Activated T-cell treated with anti-CD3 and anti-CD28 coated beads, Interleukin-2, amount 50 U/mL, for 72 hours (primary cell): ENCODE measurements around the gene LITAFD. TPM values are rescaled to one million over a fixed set of nuclear protein-coding genes. Genes with fewer than 3 reads are reported as not detected.
"Not testable (repeated sequence)": the region's sequence is repeated elsewhere in the genome, so short reads cannot be mapped to it uniquely, and the experiment has no call there.

Source experiments
- ATAC-seq, 2 donors: fragments of 150-1000 bp; cut with Tn5 transposase; replicated peaks in 1 of 2; 2 replicates each; pipeline ENCODE4 v1.10.0; 2021; ENCODE audit warnings: moderate library complexity in 2 of 2, mild to moderate bottlenecking in 1 of 2
- DNase-seq, 2 donors: peaks; one replicate each; pipeline ENCODE4 v3.0.0; 2021 to 2022; ENCODE audit warnings: mixed read lengths in 1 of 2
- H3K27ac Mint-ChIP-seq: one replicate; pipeline ENCODE4 v1.8.0; 2022; ENCODE audit warnings: mild to moderate bottlenecking, moderate library complexity, mixed read lengths
- H3K27me3 Mint-ChIP-seq: one replicate; pipeline ENCODE4 v1.8.0; 2022; ENCODE audit warnings: low read depth, mixed read lengths
- H3K36me3 Mint-ChIP-seq, 2 donors: one replicate each; pipeline ENCODE4 v1.8.0; 2022; ENCODE audit warnings: mixed read lengths in 2 of 2, mild to moderate bottlenecking in 1 of 2; ENCODE audit not compliant: insufficient read depth in 2 of 2
- H3K4me1 Mint-ChIP-seq: one replicate; pipeline ENCODE4 v1.8.0; 2022; ENCODE audit warnings: low read depth, mixed read lengths
- H3K4me3 Mint-ChIP-seq, 2 donors: one replicate each; pipeline ENCODE4 v1.8.0; 2022; ENCODE audit warnings: mild to moderate bottlenecking in 2 of 2, mixed read lengths in 2 of 2, moderate library complexity in 2 of 2
- H3K9me3 Mint-ChIP-seq, 2 donors: one replicate each; pipeline ENCODE4 v1.8.0; 2022; ENCODE audit warnings: mixed read lengths in 2 of 2
- total RNA-seq, 2 donors: library from RNA; stranded (reverse); gene quantifications; one replicate each; pipeline ENCODE4 v1.2.3, GENCODE V29; 2022

LITAFD gene
- total RNA-seq, 2 donors from 2014 or later, result not detected

GRCh38 chr16:8917336-8917735 is 35.2 kb downstream of the LITAFD start:
- H3K27me3 Mint-ChIP-seq, H3K4me3 Mint-ChIP-seq, H3K9me3 Mint-ChIP-seq, ATAC-seq, DNase-seq: not testable (repeated sequence)
- Mint-ChIP-seq H3K4me1 (peaks cover 48% of the 10 kb centered on the region), H3K36me3 (peaks cover 13 to 34% of the 10 kb centered on the region in 2 donors), H3K27ac (peak overlapping the region; percentile 15)

DNA sequence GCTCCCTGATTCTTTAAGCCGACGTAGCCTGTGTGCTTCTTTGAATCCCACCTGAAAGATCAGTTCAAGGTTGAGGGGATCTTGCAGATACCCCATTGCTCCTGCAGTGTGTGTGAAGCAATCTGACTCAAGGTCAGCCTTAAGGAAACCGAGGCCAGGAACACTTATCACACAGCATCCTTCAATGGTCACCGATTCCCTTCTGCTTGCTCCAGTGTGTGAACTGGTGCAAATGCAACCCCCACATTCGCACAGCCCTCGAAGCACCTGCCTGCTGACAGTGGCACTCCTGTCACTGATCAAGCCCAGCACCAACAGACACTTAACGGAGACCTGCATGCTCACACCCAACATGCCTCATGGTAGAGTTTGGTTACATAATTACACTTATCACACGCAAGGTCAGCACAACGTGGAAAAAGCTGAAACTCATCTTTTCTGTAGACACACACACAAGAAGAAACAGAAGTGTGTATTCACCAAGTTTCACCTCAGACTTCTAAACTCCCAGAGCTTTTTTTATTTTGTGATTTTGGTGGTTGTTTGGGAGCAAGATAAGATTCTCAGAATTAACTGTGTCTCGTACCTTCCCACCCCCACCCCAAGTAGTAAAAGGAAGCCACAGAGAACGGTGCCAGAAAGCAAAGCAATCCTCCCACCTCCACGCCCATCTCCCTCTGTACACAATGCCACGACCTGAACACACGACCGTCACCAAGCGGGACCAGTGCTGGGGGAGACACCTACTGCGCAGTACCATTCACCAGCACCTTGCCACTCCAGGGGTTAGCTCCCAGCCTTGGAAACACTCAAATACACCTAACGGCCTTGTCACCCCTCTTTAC is 37.2 kb downstream of the LITAFD start:
- Mint-ChIP-seq H3K27me3 (no peaks in the 10 kb centered on the region), H3K4me1 (peaks cover 55% of the 10 kb centered on the region), H3K27ac (peak overlapping the region; percentile 92), H3K4me3 (peak overlapping the region; percentile 51 to 59), H3K36me3 (peaks cover 12 to 26% of the 10 kb centered on the region in 2 donors), H3K9me3 (no peaks in the 10 kb centered on the region)
- ATAC-seq (no peak), DNase-seq (no peak)

DNA sequence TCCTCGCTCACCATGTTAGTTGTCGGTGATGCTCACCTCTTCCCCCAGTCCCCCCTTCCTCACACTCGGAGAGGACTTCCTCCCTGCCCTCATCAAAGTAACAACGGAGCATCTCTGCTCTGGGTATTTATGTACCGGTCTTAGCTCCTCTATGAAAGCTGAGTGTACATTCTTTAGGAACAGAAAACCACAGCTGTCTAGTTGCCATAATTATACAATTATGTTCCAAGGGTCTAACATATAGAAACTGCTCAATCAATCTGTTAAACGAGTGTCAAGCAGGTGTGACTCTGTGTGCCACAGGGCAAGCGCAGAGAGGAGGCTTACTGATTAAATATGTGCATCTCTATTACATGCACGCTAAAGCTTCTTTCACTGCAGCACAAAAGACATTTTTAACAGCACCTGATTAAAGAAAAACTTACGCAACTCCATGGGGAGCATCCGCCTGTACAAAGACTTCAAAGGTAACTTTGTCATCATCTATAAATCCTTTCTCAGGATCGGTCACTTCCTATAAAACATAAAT is 37.8 kb downstream of the LITAFD start:
- no peak for ATAC-seq
- Mint-ChIP-seq H3K4me3 (peak overlapping the region; percentile 51 to 59), H3K4me1 (peaks cover 62% of the 10 kb centered on the region)

DNA sequence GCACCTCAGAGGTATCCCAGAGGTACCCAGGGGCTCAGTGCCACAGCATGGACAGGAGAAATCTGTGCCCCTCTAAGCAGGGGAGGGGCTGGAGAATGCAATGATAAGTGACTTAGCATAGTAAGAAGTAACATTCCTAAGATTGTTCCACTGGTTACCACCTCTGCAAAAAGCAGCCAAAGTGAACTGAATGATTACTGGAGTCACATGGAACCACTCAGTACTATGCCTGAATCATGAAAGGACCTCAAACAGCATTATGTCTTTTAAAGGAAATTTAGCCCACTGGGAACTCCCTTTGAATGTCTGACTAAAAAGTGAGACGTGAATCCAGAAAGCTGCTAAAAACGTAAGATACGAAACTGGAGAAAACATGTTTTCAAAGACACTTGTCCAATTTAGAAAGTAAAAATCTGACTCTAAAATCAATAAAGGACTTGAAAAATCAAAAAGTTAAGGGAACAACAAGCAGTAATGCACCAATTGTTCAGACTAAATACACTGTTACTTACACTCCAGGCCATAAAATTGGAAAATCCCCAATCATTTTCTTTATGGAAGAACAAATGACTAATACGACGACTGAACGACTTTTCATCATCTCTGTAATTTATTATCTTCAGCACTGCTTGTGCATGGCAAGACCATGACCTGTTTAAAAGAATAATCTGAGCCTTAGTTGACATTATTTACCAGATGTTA is 38.6 kb downstream of the LITAFD start:
- H3K4me1 Mint-ChIP-seq, result peaks cover 63% of the 10 kb centered on the region
- H3K27ac Mint-ChIP-seq, result peak overlapping the region; percentile 92
- no peaks in the 10 kb centered on the region for H3K9me3 Mint-ChIP-seq
- peak overlapping the region; percentile 51 to 59 for H3K4me3 Mint-ChIP-seq
- H3K36me3 Mint-ChIP-seq, result peaks cover 12 to 24% of the 10 kb centered on the region in 2 donors
- DNase-seq, result no peak
- ATAC-seq, result peak; percentile 56 to 69
- no peaks in the 10 kb centered on the region for H3K27me3 Mint-ChIP-seq

More for the DNA sequence above, 37.8 kb downstream of the LITAFD start:
- peaks cover 12 to 24% of the 10 kb centered on the region in 2 donors for H3K36me3 Mint-ChIP-seq
- H3K9me3 Mint-ChIP-seq, result no peaks in the 10 kb centered on the region
- no peak for DNase-seq
- H3K27ac Mint-ChIP-seq, result peak overlapping the region; percentile 92
- H3K27me3 Mint-ChIP-seq, result no peaks in the 10 kb centered on the region

DNA sequence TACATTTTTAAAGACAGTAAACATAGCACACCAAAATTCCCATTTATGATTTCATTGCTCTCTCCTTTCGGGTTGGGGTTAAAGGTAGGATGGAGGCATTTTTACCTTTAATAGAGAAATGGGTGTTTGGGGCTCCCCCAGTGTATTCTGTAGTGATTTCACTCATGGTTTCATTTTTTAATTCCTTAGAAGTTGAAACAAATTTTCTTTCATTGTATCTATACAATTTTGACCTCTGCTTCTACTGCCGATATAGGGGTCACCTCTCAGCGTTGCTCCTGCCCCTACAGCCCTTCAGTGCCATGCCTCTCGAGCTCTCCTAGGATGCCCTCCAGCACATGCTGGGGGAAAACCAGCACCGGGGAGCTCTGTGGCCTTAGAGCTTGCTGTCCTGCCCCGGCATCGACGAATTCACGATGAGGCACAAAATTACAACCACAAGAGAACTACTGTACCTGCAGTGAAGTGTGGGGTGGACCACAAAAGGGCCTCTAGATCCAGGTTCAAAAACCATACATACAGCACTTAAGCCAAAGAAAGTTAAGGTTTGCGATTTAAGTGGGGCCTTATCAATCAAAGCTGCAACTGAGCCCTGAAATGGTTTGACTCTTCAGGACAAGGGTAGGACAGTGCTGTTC is 39.3 kb downstream of the LITAFD start:
- Mint-ChIP-seq H3K36me3 (peaks cover 13 to 25% of the 10 kb centered on the region in 2 donors), H3K4me1 (peaks cover 64% of the 10 kb centered on the region), H3K27me3 (no peaks in the 10 kb centered on the region), H3K4me3 (peak overlapping the region; percentile 51 to 59), H3K9me3 (no peaks in the 10 kb centered on the region), H3K27ac (peak overlapping the region; percentile 92)
- peak in 1 of 2 donors; percentile 13 for DNase-seq
- peak; percentile 42 to 47 for ATAC-seq

DNA sequence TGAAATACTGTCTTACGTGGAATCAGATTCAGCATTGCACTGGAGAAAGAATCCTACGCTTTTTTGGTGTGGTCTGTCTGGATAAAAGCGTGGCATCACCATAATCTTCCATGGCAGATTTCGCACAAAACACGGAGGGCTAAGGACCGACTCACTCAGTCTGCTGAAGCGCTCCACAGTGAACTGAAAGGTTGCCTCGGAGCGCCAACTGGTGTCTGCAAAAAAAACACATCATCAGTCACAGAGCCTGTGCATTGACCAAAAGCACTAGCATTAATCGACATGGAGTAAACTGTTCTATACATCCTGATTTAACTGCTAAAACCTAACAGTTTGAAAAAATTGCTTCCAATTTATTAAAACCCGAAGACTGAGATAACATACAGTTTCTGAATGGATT is 41.0 kb downstream of the LITAFD start:
- ATAC-seq, result no peak
- H3K4me1 Mint-ChIP-seq, result peaks cover 78% of the 10 kb centered on the region
- no peaks in the 10 kb centered on the region for H3K9me3 Mint-ChIP-seq
- H3K36me3 Mint-ChIP-seq, result peaks cover 14 to 24% of the 10 kb centered on the region in 2 donors
- no peaks in the 10 kb centered on the region for H3K27me3 Mint-ChIP-seq
- H3K27ac Mint-ChIP-seq, result no peak overlapping the region
- DNase-seq, result no peak
- no peak overlapping the region for H3K4me3 Mint-ChIP-seq

DNA sequence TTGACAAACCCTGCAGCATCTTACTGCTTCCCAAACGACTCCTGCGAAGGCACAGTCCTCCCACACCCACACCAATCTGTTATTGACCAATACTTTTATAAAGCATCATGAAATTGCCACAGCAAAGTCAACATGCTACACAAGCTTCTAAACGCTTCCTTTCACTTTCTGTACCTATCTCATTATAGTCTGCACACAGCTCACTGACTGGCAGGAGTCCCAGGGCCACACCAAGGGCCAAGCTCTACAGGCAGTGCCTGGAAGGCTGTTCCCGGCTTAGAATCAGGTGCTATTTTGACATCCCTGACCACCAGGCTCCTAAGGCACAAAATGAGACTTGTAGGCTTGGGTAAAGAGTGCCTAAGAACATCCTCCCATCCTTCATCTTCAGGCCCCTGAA is 42.1 kb downstream of the LITAFD start:
- H3K36me3 Mint-ChIP-seq, result peaks cover 13 to 24% of the 10 kb centered on the region in 2 donors
- peak overlapping the region in 1 of 2 donors; percentile 9 for H3K4me3 Mint-ChIP-seq
- ATAC-seq (peak; percentile 16 to 38), DNase-seq (no peak)
- H3K27me3 Mint-ChIP-seq, result no peaks in the 10 kb centered on the region
- no peaks in the 10 kb centered on the region for H3K9me3 Mint-ChIP-seq
- H3K27ac Mint-ChIP-seq, result peak overlapping the region; percentile 27
- peaks cover 80% of the 10 kb centered on the region for H3K4me1 Mint-ChIP-seq

- ATAC-seq (no peak), DNase-seq (no peak)
- peaks cover 9 to 24% of the 10 kb centered on the region in 2 donors for H3K36me3 Mint-ChIP-seq
- H3K4me3 Mint-ChIP-seq, result no peak overlapping the region
- peaks cover 79% of the 10 kb centered on the region for H3K4me1 Mint-ChIP-seq
- no peak overlapping the region for H3K27ac Mint-ChIP-seq
- H3K27me3 Mint-ChIP-seq, result no peaks in the 10 kb centered on the region
- H3K9me3 Mint-ChIP-seq, result no peaks in the 10 kb centered on the region
Measured at GRCh38 chr16:8925455-8925854, 43.3 kb downstream of the LITAFD start.

DNA sequence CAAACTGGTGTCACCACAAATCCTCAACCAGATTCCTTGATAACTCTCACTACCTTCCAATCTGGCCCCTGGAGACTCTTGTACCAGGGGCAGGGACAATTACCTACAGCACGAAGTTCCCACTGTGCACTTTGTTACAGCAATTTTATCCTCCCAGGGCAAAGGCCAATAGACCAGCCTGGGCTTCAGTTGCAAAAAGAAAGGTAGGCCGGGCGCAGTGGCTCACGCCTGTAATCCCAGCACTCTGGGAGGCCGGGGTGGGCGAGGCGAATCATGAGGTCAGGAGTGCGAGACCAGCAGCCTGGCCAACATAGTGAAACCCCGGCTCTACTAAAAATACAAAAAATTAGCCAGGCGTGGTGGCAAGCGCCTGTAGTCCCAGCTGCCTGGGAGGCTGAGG is 44.7 kb downstream of the LITAFD start:
- Mint-ChIP-seq H3K36me3 (peaks cover 8 to 23% of the 10 kb centered on the region in 2 donors), H3K27ac (no peak overlapping the region), H3K4me1 (peaks cover 68% of the 10 kb centered on the region)

DNA sequence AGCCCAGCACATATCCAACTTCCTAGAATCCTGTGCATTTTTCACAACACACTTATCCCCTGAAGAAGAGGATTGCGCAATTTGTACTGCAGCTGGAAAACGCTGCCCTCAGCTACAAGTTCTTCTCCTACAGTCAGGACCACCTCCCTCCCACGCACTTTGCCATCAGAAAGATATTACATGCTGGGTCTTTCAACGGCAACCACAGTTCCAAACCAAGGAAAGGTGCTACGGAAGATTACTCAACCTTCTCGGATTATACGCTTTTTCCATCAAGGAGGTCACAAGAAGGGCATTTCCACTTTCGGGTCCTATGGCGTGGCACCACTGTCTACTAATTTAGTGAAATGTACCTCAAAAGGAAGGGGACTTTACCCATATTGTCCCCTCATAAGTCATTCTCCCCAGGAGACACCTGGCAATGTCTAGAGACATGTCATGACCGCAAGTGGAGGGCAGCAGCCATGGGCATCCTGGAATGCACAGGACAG is 46.4 kb downstream of the LITAFD start:
- peak; percentile 42 to 50 for DNase-seq
- ATAC-seq, result peak; percentile 88 to 89
- H3K36me3 Mint-ChIP-seq, result peaks cover 8 to 21% of the 10 kb centered on the region in 2 donors
- H3K27ac Mint-ChIP-seq, result peak overlapping the region; percentile 55
- H3K9me3 Mint-ChIP-seq, result no peaks in the 10 kb centered on the region
- peaks cover 63% of the 10 kb centered on the region for H3K4me1 Mint-ChIP-seq
- H3K4me3 Mint-ChIP-seq, result peak overlapping the region; percentile 3 to 45
- no peaks in the 10 kb centered on the region for H3K27me3 Mint-ChIP-seq

More for the DNA sequence above, 44.7 kb downstream of the LITAFD start:
- Mint-ChIP-seq H3K4me3 (no peak overlapping the region), H3K9me3 (no peaks in the 10 kb centered on the region), H3K27me3 (no peaks in the 10 kb centered on the region)
- DNase-seq (no peak), ATAC-seq (no peak)

GRCh38 chr16:8929086-8929748 is 47.1 kb downstream of the LITAFD start:
- Mint-ChIP-seq H3K9me3 (no peaks in the 10 kb centered on the region), H3K36me3 (peaks cover 6 to 21% of the 10 kb centered on the region in 2 donors)

DNA sequence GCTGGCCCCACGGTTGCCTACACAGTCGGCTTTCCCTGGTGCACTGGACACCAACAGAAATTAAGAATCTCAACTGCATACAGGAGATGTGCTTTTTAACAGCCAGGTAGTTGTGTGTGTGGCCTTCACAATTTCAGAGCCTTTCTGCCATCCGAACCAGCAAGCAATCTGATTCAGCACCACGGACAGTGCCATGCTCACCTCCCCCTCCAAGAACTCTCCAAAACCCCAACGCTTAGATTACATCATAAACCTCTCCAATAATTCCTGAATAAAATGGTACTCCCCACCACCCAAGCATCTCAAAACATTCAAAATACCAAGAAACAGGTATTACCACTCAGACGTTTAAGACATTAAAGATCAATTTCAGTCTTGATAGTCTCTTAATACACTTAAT is 49.7 kb downstream of the LITAFD start:
- Mint-ChIP-seq H3K36me3 (peaks cover 2 to 18% of the 10 kb centered on the region in 2 donors), H3K27me3 (no peaks in the 10 kb centered on the region), H3K4me1 (peaks cover 74% of the 10 kb centered on the region), H3K4me3 (no peak overlapping the region), H3K9me3 (no peaks in the 10 kb centered on the region), H3K27ac (peak overlapping the region; percentile 12)
- DNase-seq (peak; percentile 31 to 38), ATAC-seq (no peak)

More at GRCh38 chr16:8929086-8929748, 47.1 kb downstream of the LITAFD start:
- DNase-seq, result no peak
- Mint-ChIP-seq H3K27ac (peak overlapping the region; percentile 55), H3K27me3 (no peaks in the 10 kb centered on the region), H3K4me3 (peak overlapping the region; percentile 3 to 45), H3K4me1 (peaks cover 61% of the 10 kb centered on the region)
- no peak for ATAC-seq
